HEK293 (cell line): Measurements from ENCODE around the gene ANAPC16.

Experiments
- CTCF ChIP-seq: fragments of 450-650 bp; formaldehyde crosslinking; IDR thresholded peaks from 2 replicates; pipeline ENCODE4 v1.5.1; 2016; ENCODE audit warnings: missing biosample characterization, missing genetic modification characterization
- FEZF1 ChIP-seq: fragments of 450-650 bp; formaldehyde crosslinking; IDR thresholded peaks from 2 replicates; pipeline ENCODE4 v1.5.1; 2016; ENCODE audit warnings: missing biosample characterization, missing genetic modification characterization
- HIC1 ChIP-seq: fragments of 450-650 bp; formaldehyde crosslinking; IDR thresholded peaks from 2 replicates; pipeline ENCODE4 v1.5.1; 2016; ENCODE audit warnings: missing biosample characterization, missing genetic modification characterization
- KLF16 ChIP-seq: fragments of 450-650 bp; formaldehyde crosslinking; IDR thresholded peaks from 2 replicates; pipeline ENCODE4 v1.5.1; 2017; ENCODE audit warnings: missing biosample characterization, missing genetic modification characterization
- KLF8 ChIP-seq: fragments of 450-650 bp; formaldehyde crosslinking; IDR thresholded peaks from 2 replicates; pipeline ENCODE4 v1.5.1; 2016; ENCODE audit warnings: missing biosample characterization, missing genetic modification characterization
- PATZ1 ChIP-seq: fragments of 450-650 bp; formaldehyde crosslinking; IDR thresholded peaks from 2 replicates; pipeline ENCODE4 v1.5.1; 2016; ENCODE audit warnings: missing biosample characterization, missing genetic modification characterization
- PRDM2 ChIP-seq: fragments of 450-650 bp; formaldehyde crosslinking; IDR thresholded peaks from 2 replicates; pipeline ENCODE4 v1.5.1; 2016; ENCODE audit warnings: missing biosample characterization, missing genetic modification characterization, borderline replicate concordance
- SCRT2 ChIP-seq: fragments of 450-650 bp; formaldehyde crosslinking; IDR thresholded peaks from 2 replicates; pipeline ENCODE4 v1.5.1; 2016; ENCODE audit warnings: missing biosample characterization, missing genetic modification characterization
- SP7 ChIP-seq: fragments of 450-650 bp; formaldehyde crosslinking; IDR thresholded peaks from 2 replicates; pipeline ENCODE4 v1.5.1; 2016; ENCODE audit warnings: missing biosample characterization, missing genetic modification characterization
- ZBTB11 ChIP-seq: fragments of 450-650 bp; formaldehyde crosslinking; conservative IDR thresholded peaks from 2 replicates; pipeline ENCODE4 v1.5.1; 2016; ENCODE audit warnings: low read depth, missing biosample characterization, missing genetic modification characterization
- ZBTB26 ChIP-seq: fragments of 450-650 bp; formaldehyde crosslinking; optimal IDR thresholded peaks from 2 replicates; pipeline ENCODE3; 2016; ENCODE audit warnings: missing biosample characterization, mild to moderate bottlenecking, missing genetic modification characterization
- ZBTB7A ChIP-seq: fragments of 450-650 bp; formaldehyde crosslinking; IDR thresholded peaks from 2 replicates; pipeline ENCODE4 v1.5.1; 2016; ENCODE audit warnings: low read depth, missing biosample characterization, missing genetic modification characterization
- ZNF121 ChIP-seq: fragments of 450-650 bp; formaldehyde crosslinking; IDR thresholded peaks from 2 replicates; pipeline ENCODE4 v1.5.1; 2016; ENCODE audit warnings: missing biosample characterization, missing genetic modification characterization
- ZNF184 ChIP-seq: fragments of 450-650 bp; IDR thresholded peaks from 2 replicates; pipeline ENCODE4 v1.5.1; 2018; ENCODE audit warnings: missing biosample characterization, mild to moderate bottlenecking, missing genetic modification characterization
- ZNF2 ChIP-seq: fragments of 450-650 bp; formaldehyde crosslinking; IDR thresholded peaks from 2 replicates; pipeline ENCODE4 v1.5.1; 2016; ENCODE audit warnings: missing biosample characterization, missing genetic modification characterization
- ZNF266 ChIP-seq: fragments of 450-650 bp; formaldehyde crosslinking; IDR thresholded peaks from 2 replicates; pipeline ENCODE4 v1.5.1; 2016; ENCODE audit warnings: missing biosample characterization, missing genetic modification characterization, low read depth
- ZNF324 ChIP-seq: fragments of 450-650 bp; formaldehyde crosslinking; IDR thresholded peaks from 2 replicates; pipeline ENCODE4 v1.5.1; 2016; ENCODE audit warnings: missing biosample characterization, missing genetic modification characterization
- ZNF501 ChIP-seq: fragments of 450-650 bp; formaldehyde crosslinking; IDR thresholded peaks from 2 replicates; pipeline ENCODE4 v1.5.1; 2016; ENCODE audit warnings: missing biosample characterization, missing genetic modification characterization
- ZNF660 ChIP-seq: fragments of 450-650 bp; IDR thresholded peaks from 2 replicates; pipeline ENCODE4 v1.5.1; 2018; ENCODE audit warnings: missing biosample characterization, mild to moderate bottlenecking, missing genetic modification characterization
- ZNF664 ChIP-seq: fragments of 450-650 bp; formaldehyde crosslinking; IDR thresholded peaks from 2 replicates; pipeline ENCODE4 v1.5.1; 2016; ENCODE audit warnings: missing biosample characterization, missing genetic modification characterization
- ZSCAN30 ChIP-seq: fragments of 450-650 bp; IDR thresholded peaks from 2 replicates; pipeline ENCODE4 v1.5.1; 2018; ENCODE audit warnings: missing biosample characterization, mild to moderate bottlenecking, missing genetic modification characterization, moderate library complexity
- ZXDB ChIP-seq: fragments of 450-650 bp; formaldehyde crosslinking; IDR thresholded peaks from 2 replicates; pipeline ENCODE4 v1.5.1; 2016; ENCODE audit warnings: missing biosample characterization, missing genetic modification characterization

Gene ANAPC16

GRCh38 chr10:72274730-72275350, 59.0 kb downstream of the ANAPC16 start (continued):
- TF ChIP-seq HIC1 (tag by site-specific recombination) (peak; percentile 98), ZNF664 (tag by site-specific recombination) (no peak), ZNF184 (0 out of 2 replicates have a peak, but pooled peaks have one; percentile 28), SCRT2 (tag by site-specific recombination) (peak; percentile 23), ZNF2 (tag by site-specific recombination) (peak; percentile 100), FEZF1 (tag by site-specific recombination) (peak; percentile 6; the same call in 1 of the 2 replicates), ZBTB7A (tag by site-specific recombination) (0 out of 2 replicates have a peak, but pooled peaks have one; percentile 69), CTCF (tag by site-specific recombination) (peak; percentile 97), KLF16 (tag by site-specific recombination) (peak; percentile 44; the same call in 1 of the 2 replicates), ZNF660 (tag by site-specific recombination) (peak; percentile 17; the same call in 1 of the 2 replicates), ZBTB26 (peak; percentile 17), ZNF121 (peak; percentile 64; the same call in 1 of the 2 replicates), SP7 (peak; percentile 13; the same call in 1 of the 2 replicates), ZNF501 (tag by site-specific recombination) (peak; percentile 87), KLF8 (tag by site-specific recombination) (peak; percentile 60; the same call in 1 of the 2 replicates), ZNF324 (tag by site-specific recombination) (no peak), ZSCAN30 (0 out of 2 replicates have a peak, but pooled peaks have one; percentile 64), ZNF266 (tag by site-specific recombination) (no peak), ZBTB11 (no peak), ZXDB (peak; percentile 61; the same call in 1 of the 2 replicates), PATZ1 (tag by site-specific recombination) (peak; percentile 21; the same call in 1 of the 2 replicates), PRDM2 (tag by site-specific recombination) (peak; percentile 83; the same call in 1 of the 2 replicates)
